ENCODE measurements around the gene TENM4.
A peak's percentile ranks its signal among the peaks of the same experiment; 100 is the strongest.

The TENM4 gene

DNA sequence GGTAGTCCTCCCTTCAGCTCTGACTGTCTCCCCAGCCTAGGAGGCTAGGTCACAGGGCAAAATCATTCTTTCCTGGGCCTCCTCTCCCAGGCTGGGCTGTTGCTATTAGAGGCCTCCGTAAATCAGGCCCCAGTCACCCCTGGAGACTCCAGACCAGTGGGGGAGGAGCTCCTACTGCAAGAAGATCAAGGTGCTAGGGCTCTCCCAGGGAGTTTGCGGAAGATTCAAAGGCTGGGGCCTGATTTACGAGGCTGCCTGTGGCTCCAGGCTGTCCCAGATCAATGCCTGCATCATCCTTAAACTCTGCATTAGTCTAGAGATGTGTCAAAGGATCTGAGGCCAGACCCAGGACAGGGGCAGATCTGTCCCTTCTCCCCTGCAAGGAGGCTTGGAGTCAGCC is 346.2 kb downstream of the TENM4 start:
- DNase-seq (ENCODE audit: low read depth): no peak
- no peak overlapping the region for H3K4me3 ChIP-seq (ENCODE audit: low read length)
- TF ChIP-seq, protein P1, sequence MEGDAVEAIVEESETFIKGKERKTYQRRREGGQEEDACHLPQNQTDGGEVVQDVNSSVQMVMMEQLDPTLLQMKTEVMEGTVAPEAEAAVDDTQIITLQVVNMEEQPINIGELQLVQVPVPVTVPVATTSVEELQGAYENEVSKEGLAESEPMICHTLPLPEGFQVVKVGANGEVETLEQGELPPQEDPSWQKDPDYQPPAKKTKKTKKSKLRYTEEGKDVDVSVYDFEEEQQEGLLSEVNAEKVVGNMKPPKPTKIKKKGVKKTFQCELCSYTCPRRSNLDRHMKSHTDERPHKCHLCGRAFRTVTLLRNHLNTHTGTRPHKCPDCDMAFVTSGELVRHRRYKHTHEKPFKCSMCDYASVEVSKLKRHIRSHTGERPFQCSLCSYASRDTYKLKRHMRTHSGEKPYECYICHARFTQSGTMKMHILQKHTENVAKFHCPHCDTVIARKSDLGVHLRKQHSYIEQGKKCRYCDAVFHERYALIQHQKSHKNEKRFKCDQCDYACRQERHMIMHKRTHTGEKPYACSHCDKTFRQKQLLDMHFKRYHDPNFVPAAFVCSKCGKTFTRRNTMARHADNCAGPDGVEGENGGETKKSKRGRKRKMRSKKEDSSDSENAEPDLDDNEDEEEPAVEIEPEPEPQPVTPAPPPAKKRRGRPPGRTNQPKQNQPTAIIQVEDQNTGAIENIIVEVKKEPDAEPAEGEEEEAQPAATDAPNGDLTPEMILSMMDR (conservative IDR thresholded peaks at IDR 0.05; ENCODE audit: low read length): no peak

DNA sequence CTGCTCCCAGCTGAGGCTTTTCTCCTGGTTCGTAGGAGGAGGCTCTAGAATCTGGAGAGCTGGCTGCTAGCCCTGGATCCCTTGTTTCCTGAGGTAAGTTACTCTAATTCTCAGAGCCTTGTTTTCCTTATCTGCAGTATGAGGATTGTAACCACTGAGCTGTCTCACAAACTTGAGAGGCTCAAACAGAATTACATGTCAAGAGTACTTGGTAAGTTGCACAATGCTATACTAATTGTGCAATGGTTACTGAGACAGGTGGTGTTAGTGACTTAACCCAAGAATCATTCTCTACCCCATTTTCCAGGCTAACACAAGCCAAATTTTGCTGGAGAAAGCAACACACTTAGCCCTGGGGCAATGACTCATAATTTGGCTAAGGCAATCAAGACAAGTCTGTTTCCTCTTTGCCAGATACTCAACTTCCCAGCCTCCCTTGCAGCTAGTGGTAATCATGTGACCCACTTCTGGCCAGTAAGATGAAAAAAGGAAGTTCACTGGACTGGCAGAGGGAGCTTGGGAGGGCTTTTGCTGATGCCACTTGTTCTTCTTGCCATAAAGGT is 348.0 kb downstream of the TENM4 start:
- no peak overlapping the region for H3K4me3 ChIP-seq (ENCODE audit: low read length)
- TF ChIP-seq, protein P1 (conservative IDR thresholded peaks at IDR 0.05; ENCODE audit: low read length): no peak
- peak; percentile 100 for DNase-seq (ENCODE audit: low read depth)

DNA sequence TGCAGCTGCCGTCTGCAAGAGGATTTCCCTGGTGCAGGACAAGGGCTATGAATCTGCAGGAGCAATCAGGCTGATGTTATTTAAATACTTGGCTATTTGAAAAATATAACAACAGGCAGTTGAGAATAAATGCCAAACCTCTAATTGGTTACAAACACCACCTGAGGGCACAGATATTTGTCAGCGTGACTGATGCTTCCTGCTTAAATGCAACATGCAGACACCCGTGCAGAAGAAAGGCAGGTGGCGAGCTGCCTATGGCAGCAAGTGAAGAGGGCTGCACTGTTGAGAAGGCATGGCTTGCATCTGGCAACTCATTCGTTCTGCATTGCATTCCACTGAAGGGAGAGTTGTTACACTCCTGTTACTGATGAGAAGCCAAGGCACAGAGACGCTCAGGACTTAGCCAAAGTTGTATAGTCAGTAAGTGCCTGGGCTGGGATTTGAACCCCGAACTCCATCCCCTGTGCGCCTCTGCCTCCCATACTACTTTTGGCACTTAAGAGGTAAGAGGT is 350.6 kb downstream of the TENM4 start:
- TF ChIP-seq, protein P1 (conservative IDR thresholded peaks at IDR 0.05; ENCODE audit: low read length): no peak
- no peak for DNase-seq (ENCODE audit: low read depth)
- no peak overlapping the region for H3K4me3 ChIP-seq (ENCODE audit: low read length)

DNA sequence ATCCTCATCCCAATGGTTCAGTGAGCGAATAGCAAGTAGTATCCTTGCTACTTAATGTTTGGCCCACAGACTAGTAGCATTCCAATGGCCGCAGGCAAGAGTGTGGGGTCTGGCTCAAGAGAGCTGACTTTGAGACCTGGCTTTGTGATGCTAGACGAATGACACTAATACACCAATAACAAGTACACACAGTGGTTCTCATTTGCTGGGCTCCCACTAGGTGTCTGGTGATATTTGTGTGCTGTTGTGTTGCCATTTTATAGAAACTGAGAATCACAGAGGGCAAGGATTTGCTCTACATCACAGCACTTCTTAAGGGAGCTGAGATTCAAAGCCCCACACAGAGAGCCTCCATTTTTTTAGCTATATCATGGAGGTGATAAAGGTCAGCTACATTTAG is 351.2 kb downstream of the TENM4 start:
- no peak for DNase-seq (ENCODE audit: low read depth)
- H3K4me3 ChIP-seq (ENCODE audit: low read length): no peak overlapping the region
- TF ChIP-seq, protein P1 (conservative IDR thresholded peaks at IDR 0.05; ENCODE audit: low read length): no peak

DNA sequence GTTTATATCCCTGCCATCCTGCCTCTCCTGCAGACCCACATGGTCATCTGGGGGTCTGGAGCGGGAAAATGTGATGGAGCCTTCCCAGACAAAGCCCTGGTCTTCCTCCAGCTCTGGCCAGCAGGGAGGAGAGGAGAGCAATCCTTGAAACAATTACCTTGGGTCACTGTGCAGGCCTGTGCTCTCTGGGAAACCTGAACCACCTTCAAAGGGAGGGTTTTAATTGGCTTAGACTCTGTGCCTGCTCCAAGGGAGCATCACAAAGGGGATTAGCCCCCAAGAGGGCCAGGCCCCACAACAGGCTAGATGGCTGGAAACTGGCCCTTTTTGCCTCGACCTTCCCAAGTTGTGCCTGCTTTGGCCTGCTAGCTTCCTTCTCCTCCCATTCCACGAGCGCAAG is 351.9 kb downstream of the TENM4 start:
- TF ChIP-seq, protein P1 (conservative IDR thresholded peaks at IDR 0.05; ENCODE audit: low read length): no peak
- no peak overlapping the region for H3K4me3 ChIP-seq (ENCODE audit: low read length)
- DNase-seq (ENCODE audit: low read depth): no peak

DNA sequence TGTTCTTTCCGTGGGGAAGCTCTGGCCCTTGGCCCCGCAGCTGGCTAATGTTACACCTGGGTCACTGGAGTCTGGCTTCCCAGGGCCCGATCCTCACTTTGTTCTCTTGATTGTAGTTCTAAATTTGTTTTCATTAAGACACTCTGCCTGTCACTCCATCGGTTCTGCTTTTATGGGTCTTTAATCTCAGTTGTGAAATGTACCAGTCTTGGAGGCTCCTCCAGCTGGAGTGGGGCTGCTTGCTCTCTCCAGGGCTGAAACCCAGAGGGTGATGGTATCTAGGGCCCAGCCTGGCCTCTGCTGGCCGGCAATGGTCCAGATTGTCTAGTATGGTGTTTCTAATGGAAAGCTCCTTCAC is 352.9 kb downstream of the TENM4 start:
- TF ChIP-seq, protein P1 (conservative IDR thresholded peaks at IDR 0.05; ENCODE audit: low read length): 0 out of 2 replicates have a peak, but pooled peaks have one; percentile 7
- DNase-seq (ENCODE audit: low read depth): peak; percentile 12
- H3K4me3 ChIP-seq (ENCODE audit: low read length): no peak overlapping the region

GRCh38 chr11:79087238-79087960 is 353.4 kb downstream of the TENM4 start:
- H3K4me3 ChIP-seq (ENCODE audit: low read length): no peak overlapping the region
- TF ChIP-seq, protein P1 (conservative IDR thresholded peaks at IDR 0.05; ENCODE audit: low read length): no peak
- DNase-seq (ENCODE audit: low read depth): peak; percentile 85

Measured in AG10803 (cell line).